HG03432 (cell line): ENCODE data around the gene KIAA0040.

Source experiments
- ATAC-seq: cut with Tn5 transposase; IDR thresholded peaks from one replicate; pipeline ENCODE4 v1.9.1; 2021; ENCODE audit warnings: mild to moderate bottlenecking, moderate library complexity; ENCODE audit not compliant: unreplicated experiment

The KIAA0040 gene

GRCh38 chr1:175192630-175193526 is at the start of gene KIAA0040:
KIAA0040 (minus strand) TSS chr1:175192776; CDS start chr1:175161013, 31,763 bp downstream.
- peak; percentile 70 for ATAC-seq

DNA sequence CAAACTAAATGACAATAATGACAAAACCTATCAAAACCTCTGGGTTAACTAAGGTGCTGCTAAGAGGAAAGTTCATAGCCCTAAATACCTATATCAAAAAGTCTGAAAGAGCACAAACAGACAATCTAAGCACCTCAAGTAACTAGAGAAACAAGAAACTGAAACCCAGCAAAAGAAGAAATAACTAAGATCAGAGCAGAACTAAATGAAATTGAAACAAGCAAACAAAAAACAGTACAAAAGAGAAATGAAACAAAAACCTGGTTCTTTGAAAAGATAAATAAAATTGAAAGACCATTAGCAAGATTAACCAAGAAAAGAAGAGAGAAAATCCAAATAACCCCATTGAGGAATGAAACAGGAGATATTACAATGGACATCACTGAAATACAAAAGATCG is 44.8 kb upstream of the KIAA0040 start:
- peak; percentile 91 for ATAC-seq

DNA sequence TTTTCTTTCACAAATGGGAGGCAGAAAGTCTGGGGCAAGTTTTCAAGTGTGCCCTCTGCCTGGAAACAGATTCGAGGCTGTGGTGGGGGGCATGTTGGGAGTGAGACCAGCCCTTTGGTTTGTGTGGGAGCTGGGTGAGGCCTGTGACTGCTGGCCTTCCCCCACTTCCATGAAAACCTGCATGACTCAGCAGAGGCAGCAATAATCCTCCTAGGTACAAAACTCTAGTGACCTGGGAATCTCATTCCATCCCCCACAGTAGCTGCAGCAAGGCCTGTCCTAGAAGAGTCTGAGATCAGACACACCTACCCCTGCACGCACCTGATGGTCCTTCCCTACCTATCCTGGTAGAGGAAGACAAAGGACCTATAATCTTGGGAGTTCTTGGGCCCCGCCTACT is 42.1 kb upstream of the KIAA0040 start:
- ATAC-seq: no peak

- no peak for ATAC-seq
These were observed 39.8 kb upstream of the KIAA0040 start for GRCh38 chr1:175232335-175232734.

DNA sequence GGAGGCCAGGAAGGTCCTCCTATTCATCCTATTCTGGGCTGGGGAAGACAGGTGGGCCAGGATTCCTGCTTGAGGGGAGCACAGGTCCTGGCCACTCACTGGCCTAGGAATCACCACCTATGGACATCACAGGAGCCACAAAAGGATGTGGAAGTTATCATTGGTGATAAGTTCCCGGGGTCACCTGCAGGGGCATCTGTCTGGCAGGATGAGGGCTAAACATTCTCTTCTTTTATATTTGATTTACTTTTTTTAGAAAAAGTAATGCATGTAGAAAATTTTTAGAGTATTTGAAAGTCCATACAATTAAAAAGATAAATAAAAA is 33.2 kb upstream of the KIAA0040 start:
- peak; percentile 22 for ATAC-seq

DNA sequence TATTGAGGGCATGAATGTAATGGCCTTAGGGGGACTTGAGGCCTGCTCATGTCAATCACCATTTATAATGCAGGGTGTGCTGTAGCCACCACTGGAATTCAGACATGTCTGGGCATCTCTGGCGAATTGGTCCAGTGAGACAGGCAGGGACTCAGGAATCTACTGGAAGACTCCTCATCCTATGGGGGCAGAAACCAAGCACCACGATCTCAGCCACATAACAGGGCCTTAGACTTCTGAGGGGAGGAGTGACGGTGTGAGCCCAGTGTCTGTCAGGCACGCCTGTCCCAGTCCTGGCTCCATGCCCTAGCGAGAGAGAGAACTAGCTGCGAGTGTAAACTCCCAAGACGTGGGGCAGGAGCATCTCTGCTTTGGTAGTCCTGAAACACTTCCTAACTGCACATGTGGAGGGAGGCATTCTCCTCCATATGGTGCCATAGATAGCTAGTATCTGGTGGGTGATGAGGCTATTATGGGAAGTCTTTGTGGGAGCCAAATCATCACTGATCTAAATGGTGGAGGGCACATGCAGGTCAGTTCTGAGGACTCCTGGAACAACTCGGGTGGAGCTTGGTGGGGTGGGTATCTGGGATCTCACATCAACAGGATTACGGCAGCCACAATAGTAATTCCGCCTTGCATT is 29.8 kb upstream of the KIAA0040 start:
- no peak for ATAC-seq

GRCh38 chr1:175221557-175222175 is 29.1 kb upstream of the KIAA0040 start:
- ATAC-seq: no peak

GRCh38 chr1:175220853-175221556 is 28.4 kb upstream of the KIAA0040 start:
- ATAC-seq: no peak

DNA sequence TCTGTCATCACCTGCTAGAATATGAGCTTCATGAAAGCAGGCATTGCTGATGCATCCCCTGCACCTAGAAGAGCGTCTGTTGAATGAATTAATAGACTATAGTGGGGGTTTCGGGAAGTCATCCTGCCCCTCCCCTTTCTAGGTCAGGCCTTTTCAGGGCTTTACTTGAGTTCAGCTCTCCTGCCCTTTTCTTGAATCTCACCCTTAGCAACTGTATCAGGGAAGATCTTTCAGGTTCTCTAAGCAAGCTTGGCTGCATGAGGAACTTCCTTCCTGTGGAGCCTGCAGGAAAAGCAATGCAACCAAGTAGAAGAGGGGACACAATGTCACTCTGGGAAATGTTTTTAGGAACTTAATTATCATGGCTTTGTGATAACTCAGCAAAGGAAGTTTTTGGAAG is 27.2 kb upstream of the KIAA0040 start:
- ATAC-seq: no peak

GRCh38 chr1:175218786-175219434 is 26.3 kb upstream of the KIAA0040 start:
- no peak for ATAC-seq

DNA sequence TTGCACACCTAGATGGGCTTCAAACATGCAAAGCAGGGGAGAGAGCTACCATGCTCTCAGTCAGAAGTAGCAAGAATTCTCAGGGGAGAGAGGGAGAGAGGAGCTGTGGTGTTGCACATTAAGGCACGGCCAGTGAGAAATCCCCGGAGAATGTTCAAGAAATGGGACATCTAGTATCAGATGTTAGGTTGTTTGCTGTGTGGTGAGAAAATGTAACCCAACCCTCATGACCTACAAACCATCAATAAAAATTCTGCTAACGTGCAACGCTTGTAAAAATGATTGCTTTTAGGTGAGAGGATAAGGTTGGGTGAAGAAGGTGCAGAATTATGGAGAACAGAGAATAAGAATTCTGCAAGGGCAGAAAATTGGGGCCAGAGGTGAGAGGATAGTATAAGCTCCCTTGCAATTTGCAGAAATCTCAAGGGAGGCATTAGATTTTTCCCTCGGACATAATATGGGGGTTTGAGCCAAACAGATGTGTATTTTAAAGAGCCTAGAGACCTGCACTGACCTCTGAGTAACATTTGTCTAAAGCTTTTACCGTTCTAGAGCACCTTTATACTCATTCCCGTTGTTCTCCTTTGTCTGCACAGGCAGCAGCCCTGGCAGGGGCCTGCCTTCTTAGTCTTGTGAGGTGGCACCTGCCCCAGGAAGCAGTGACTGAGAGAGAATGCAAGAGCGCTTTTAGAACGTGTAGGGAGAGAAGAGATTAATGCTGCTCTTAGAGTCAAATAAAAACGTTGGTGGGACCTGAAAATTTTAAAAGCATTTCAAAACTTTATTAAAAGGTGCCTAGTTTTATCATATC is 25.4 kb upstream of the KIAA0040 start:
- peak; percentile 59 for ATAC-seq

- ATAC-seq: no peak
These were observed 23.9 kb upstream of the KIAA0040 start for GRCh38 chr1:175216444-175216843.

DNA sequence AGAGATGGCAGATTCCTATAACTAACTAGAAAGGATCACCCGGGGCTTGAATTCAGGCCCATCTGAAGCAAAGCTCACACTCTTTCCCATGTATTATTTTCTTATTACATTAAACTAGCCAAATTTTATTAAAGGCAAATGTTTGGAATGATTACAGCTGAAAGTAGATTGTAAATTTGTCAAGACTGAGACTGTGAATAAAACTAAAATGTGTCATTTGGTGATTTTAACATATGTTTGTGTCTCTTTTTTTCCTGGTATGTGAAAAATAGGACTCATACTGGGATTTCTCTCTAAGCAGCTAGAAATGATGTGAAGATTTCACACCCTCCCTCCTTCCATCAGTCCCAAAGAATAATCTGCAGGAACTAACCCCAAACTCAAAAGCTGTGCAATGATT is 19.1 kb upstream of the KIAA0040 start:
- no peak for ATAC-seq

DNA sequence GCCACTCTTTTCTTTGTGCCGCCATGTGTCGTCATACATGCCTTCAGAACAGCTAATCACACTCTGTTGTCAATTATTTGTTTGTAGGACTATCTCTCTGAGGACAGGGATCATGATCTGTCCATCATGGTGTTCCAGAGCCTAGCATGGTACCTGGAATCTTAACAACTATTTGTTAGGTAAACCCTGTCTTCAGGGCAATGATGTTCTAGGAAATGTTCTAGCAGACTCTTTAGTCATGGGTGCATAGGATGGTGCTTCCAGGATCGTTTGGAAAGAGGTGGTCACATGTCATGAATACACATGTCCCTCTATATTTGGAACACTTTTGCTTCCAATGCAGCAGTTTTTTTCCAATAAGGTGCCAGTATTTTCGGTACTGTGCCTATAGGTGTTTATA is 18.2 kb upstream of the KIAA0040 start:
- ATAC-seq: no peak

DNA sequence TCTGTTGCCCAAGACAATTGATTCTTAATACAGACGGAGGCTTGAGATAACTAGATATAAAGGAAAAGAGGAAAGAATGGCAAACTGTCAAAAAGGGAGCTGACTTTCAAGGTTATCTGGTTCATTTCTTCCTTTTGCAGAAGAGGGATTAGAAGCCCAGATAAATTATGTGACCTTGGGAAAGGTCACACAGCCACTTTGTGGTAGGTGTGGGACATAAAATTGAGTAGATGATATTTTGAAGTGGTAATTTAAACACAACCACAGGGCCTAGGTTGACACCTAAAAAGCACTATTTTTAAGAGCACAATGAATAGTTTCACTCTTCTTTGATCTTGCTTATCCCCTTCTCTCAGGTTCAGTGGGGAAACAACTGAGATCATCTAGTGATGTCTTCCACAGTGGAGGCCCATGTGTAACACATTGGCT is 16.9 kb upstream of the KIAA0040 start:
- peak; percentile 57 for ATAC-seq

DNA sequence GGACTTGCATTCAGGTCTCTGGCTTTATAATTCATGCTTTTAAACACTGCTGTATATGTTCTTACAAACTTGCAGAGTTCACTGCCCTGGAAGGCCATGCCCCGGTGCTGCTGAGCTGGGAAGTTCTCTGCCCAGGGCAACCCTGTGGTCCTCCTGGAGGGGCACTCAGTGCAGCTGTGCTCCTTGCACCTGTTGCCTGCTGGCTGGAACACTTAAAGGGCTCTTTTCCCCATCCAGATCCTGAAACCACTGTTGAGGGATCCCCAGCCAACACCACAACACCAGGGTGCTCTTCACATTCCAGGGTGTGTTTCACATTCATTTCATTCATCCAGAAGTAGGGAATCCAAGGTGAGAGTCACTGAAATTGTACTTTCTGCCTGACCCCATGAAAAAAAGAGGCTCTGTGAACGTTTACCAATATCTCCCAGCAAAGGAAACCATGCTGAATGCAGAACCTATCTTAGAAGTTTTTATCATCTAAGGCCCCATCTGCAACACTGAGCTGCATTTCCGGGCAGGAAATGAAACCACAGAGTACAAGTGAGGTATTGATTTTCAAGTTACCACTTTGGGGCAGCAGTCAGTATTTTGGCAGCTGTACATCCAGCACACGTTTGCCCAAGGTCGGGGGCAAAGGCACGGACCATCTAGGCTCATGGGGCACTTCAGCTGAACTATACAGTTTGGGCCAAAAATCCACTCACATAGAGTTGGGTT is 16.4 kb upstream of the KIAA0040 start:
- ATAC-seq: peak; percentile 85

- no peak for ATAC-seq
These were observed 15.4 kb upstream of the KIAA0040 start for GRCh38 chr1:175207971-175208370.

DNA sequence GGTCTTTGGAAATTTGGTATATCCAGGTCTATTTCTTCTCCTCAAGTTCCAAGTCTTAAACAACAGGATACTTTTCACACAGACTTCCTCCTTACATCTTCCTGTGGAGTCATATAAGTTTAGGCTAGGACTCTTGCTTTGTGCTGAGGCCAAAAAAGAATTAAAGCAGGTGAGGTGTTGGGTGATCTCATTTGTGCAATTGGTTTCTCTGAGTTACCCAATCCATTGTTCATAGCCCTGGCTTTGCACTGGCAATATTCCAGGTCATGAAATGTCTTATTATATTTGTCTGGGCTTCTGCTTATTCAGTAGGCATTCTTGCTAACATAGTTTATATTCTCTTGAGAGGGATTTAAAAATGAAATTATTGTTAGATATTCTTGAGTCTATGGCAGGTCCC is 14.1 kb upstream of the KIAA0040 start:
- no peak for ATAC-seq

DNA sequence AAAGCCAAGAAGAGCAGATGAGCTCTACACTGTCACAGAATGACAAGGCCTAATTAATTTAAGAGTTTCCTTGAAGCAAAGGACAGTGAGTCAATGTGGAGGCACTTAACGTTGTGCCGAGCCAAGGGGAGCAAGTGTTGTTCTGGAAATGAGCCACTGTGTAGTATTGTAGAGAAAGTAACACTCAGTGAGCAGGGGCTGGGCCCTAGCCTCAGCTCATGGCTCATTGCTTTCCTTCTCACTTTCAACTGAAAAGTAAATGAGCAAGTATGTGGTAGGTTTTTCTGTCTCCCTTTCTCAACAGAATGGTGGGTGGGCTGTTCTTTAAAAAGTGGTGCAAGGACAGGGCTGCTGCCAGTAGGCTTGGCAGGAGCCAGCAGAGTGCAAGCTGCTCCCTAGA is 11.8 kb upstream of the KIAA0040 start:
- ATAC-seq: peak; percentile 78
